IPS DF 6.9 (cell line): ENCODE results near the gene PTPRF.

Source experiments
- DNase-seq: peaks from one replicate; pipeline ENCODE4 v3.0.0-alpha.2; 2013; ENCODE audit warnings: low read depth, low spot score
- H3K27ac ChIP-seq: one replicate; pipeline ENCODE4 v1.5.1; 2013; ENCODE audit warnings: low read length, control low read depth
- H3K27me3 ChIP-seq: 2 replicates; pipeline ENCODE4 v1.6.1; 2013; ENCODE audit warnings: mild to moderate bottlenecking, low read length; ENCODE audit not compliant: control insufficient read depth, insufficient read depth
- H3K36me3 ChIP-seq: 2 replicates; pipeline ENCODE4 v1.6.1; 2013; ENCODE audit warnings: low read length; ENCODE audit not compliant: control insufficient read depth, insufficient read depth
- H3K4me1 ChIP-seq: 2 replicates; pipeline ENCODE4 v1.6.1; 2013; ENCODE audit warnings: low read length; ENCODE audit not compliant: control insufficient read depth, insufficient read depth
- H3K4me3 ChIP-seq: 2 replicates; pipeline ENCODE4 v1.5.1; 2013; ENCODE audit warnings: mild to moderate bottlenecking, low read length
- H3K9me3 ChIP-seq: 2 replicates; pipeline ENCODE4 v1.6.1; 2013; ENCODE audit warnings: low read length, inconsistent platforms; ENCODE audit not compliant: control insufficient read depth, insufficient read depth
- WGBS: extraction: QIAGEN DNeasy Blood & Tissue Kit; methylation state at CpG from one replicate; pipeline ENCODE4 v1.1.7; 2013; ENCODE audit warnings: mixed read lengths, missing lambda C conversion rate; ENCODE audit not compliant: insufficient read length, insufficient coverage; 5-methylcytosine and 5-hydroxymethylcytosine counted together

PTPRF gene

GRCh38 chr1:43648221-43648847, 117.7 kb downstream of the PTPRF start:
- DNase-seq = no peak
- Histone ChIP-seq H3K36me3 (no peaks in the 10 kb centered on the region), H3K27ac (no peak overlapping the region), H3K4me3 (no peak overlapping the region), H3K27me3 (no peaks in the 10 kb centered on the region), H3K9me3 (no peaks in the 10 kb centered on the region), H3K4me1 (no peaks in the 10 kb centered on the region)
- WGBS = no CpG with 5 or more reads among the region's 7 CpGs

GRCh38 chr1:43648876-43649477, 118.3 kb downstream of the PTPRF start:
- Histone ChIP-seq H3K9me3 (no peaks in the 10 kb centered on the region), H3K36me3 (peaks cover 2% of the 10 kb centered on the region; the same call in 1 of the 2 replicates), H3K4me1 (0 out of 2 replicates have a peak, but pooled peaks cover 1% of the 10 kb centered on the region), H3K27ac (no peak overlapping the region), H3K27me3 (no peaks in the 10 kb centered on the region), H3K4me3 (peak overlapping the region; percentile 96; the same call in 1 of the 2 replicates)
- no CpG with 5 or more reads among the region's 19 CpGs for WGBS
- no peak for DNase-seq

GRCh38 chr1:43650310-43651085, 119.8 kb downstream of the PTPRF start:
- no peaks in the 10 kb centered on the region for H3K9me3 ChIP-seq
- H3K27me3 ChIP-seq = no peaks in the 10 kb centered on the region
- DNase-seq = peak; percentile 97
- H3K4me1 ChIP-seq = 0 out of 2 replicates have a peak, but pooled peaks cover 1% of the 10 kb centered on the region
- H3K36me3 ChIP-seq = peaks cover 6% of the 10 kb centered on the region; the same call in 1 of the 2 replicates
- no peak overlapping the region for H3K27ac ChIP-seq
- WGBS = no CpG with 5 or more reads among the region's 33 CpGs
- peak overlapping the region; percentile 96 for H3K4me3 ChIP-seq

GRCh38 chr1:43651188-43651587, 120.5 kb downstream of the PTPRF start:
- WGBS = no CpG with 5 or more reads among the region's 6 CpGs
- no peak overlapping the region for H3K27ac ChIP-seq

GRCh38 chr1:43651902-43652301, 121.2 kb downstream of the PTPRF start:
- no peak for DNase-seq
- no peaks in the 10 kb centered on the region for H3K27me3 ChIP-seq
- H3K4me3 ChIP-seq = peak overlapping the region; percentile 96; the same call in 1 of the 2 replicates
- no peaks in the 10 kb centered on the region for H3K9me3 ChIP-seq
- no CpG with 5 or more reads among the region's 3 CpGs for WGBS
- 0 out of 2 replicates have a peak, but pooled peaks cover 1% of the 10 kb centered on the region for H3K4me1 ChIP-seq
- no peak overlapping the region for H3K27ac ChIP-seq
- peaks cover 14% of the 10 kb centered on the region for H3K36me3 ChIP-seq

More at GRCh38 chr1:43651188-43651587, 120.5 kb downstream of the PTPRF start:
- Histone ChIP-seq H3K4me1 (0 out of 2 replicates have a peak, but pooled peaks cover 1% of the 10 kb centered on the region), H3K4me3 (peak overlapping the region; percentile 96; the same call in 1 of the 2 replicates), H3K27me3 (no peaks in the 10 kb centered on the region), H3K36me3 (peaks cover 11% of the 10 kb centered on the region; the same call in 1 of the 2 replicates), H3K9me3 (no peaks in the 10 kb centered on the region)
- DNase-seq = no peak

GRCh38 chr1:43653339-43653738, 122.7 kb downstream of the PTPRF start:
- peaks cover 15% of the 10 kb centered on the region for H3K36me3 ChIP-seq
- DNase-seq = peak; percentile 76
- no peaks in the 10 kb centered on the region for H3K27me3 ChIP-seq
- 0 out of 2 replicates have a peak, but pooled peaks cover 1% of the 10 kb centered on the region for H3K4me1 ChIP-seq
- H3K4me3 ChIP-seq = no peak overlapping the region
- H3K9me3 ChIP-seq = no peaks in the 10 kb centered on the region
- WGBS = no CpG with 5 or more reads among the region's 3 CpGs
- H3K27ac ChIP-seq = no peak overlapping the region

- H3K27ac ChIP-seq = no peak overlapping the region
Measured at GRCh38 chr1:43653893-43654292, 123.2 kb downstream of the PTPRF start.

GRCh38 chr1:43655953-43656352, 125.3 kb downstream of the PTPRF start:
- no CpG with 5 or more reads among the region's 1 CpG for WGBS
- H3K36me3 ChIP-seq = peaks cover 15% of the 10 kb centered on the region
- H3K9me3 ChIP-seq = no peaks in the 10 kb centered on the region
- no peak overlapping the region for H3K4me3 ChIP-seq
- H3K27me3 ChIP-seq = no peaks in the 10 kb centered on the region
- no peak for DNase-seq
- 0 out of 2 replicates have a peak, but pooled peaks cover 1% of the 10 kb centered on the region for H3K4me1 ChIP-seq
- H3K27ac ChIP-seq = no peak overlapping the region

More at GRCh38 chr1:43653893-43654292, 123.2 kb downstream of the PTPRF start:
- no CpG with 5 or more reads among the region's 5 CpGs for WGBS
- Histone ChIP-seq H3K4me3 (no peak overlapping the region), H3K27me3 (no peaks in the 10 kb centered on the region), H3K4me1 (0 out of 2 replicates have a peak, but pooled peaks cover 1% of the 10 kb centered on the region), H3K9me3 (no peaks in the 10 kb centered on the region), H3K36me3 (peaks cover 15% of the 10 kb centered on the region)
- no peak for DNase-seq

- Histone ChIP-seq H3K36me3 (peaks cover 39% of the 10 kb centered on the region), H3K27ac (no peak overlapping the region), H3K27me3 (no peaks in the 10 kb centered on the region), H3K4me3 (no peak overlapping the region), H3K9me3 (no peaks in the 10 kb centered on the region), H3K4me1 (no peaks in the 10 kb centered on the region)
- DNase-seq = no peak
- WGBS = 100% methylated on average over 2 of the region's 14 CpGs
Measured at GRCh38 chr1:43659212-43660166, 128.8 kb downstream of the PTPRF start.
